ENCODE measurements around the gene RORB.

RORB gene

DNA sequence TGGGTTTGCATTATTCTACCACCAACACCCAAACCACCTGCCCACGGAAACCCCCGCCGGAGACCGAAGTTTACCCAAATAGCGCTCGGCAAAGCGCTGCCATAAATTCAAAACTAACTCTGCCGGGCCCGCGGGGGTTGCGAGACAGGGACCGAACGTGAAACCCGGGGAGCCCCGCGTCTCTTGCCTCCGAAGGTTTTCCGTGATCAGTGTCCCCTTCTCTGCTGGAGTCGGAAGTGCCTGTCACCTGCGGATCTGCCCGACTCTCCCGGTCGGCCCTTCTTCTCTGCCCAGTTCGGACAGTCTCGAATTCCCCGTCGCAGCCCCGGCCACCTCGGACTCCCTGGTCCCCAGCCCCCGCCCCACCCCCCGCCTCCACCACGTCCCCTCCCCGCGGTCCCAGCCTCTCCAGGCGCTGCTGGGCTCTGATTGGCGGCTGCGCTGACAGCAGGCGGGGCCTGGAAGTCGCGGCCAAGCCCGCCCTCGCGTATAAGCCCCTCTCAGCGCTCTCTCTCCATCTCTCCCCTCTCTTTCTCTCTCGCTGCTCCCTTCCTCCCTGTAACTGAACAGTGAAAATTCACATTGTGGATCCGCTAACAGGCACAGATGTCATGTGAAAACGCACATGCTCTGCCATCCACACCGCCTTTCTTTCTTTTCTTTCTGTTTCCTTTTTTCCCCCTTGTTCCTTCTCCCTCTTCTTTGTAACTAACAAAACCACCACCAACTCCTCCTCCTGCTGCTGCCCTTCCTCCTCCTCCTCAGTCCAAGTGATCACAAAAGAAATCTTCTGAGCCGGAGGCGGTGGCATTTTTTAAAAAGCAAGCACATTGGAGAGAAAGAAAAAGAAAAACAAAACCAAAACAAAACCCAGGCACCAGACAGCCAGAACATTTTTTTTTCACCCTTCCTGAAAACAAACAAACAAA, at the start of gene RORB:
RORB (plus strand) TSS at position 517 of the 929 bp plus-strand sequence. CDS start 642 bp downstream, outside the sequence.
- no peak for DNase-seq (ENCODE audit: low read depth in 1 of 2, low spot score in 1 of 2)

DNA sequence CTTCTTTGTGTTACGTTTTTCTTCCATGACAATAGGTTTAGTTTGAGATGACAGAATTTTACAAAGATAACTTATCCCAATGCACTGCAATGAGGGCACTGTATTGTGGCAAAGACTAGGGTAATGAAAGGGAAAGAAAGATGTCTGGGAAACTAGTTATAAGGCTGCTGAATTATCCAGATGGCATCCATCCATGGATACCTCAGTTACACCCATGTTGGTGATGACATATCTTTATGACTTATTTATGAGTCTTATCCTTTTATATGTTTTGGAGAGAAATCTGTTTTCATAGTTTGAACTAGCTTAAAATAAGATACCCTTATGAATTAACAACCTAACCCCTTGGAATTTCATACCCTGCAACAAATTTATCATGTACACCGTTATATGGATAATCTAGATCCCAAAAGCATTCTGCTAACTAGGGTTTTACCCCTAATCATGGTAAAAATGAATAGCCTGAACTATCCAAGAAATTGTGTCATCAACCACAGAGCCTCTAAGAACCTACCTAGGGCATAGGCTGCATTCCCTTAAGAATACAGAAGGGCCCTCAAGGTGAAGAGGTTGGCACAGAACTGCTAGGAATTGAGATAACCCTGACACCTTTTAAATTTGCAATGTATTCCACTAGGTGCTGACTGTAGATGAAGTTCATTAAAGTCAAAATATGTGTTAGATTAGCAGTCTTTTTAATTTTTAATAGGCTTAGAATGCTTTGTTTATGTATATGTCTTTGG, 49.5 kb upstream of the RORB start:
- no peak for DNase-seq (ENCODE audit: low read depth in 1 of 2, low spot score in 1 of 2)

DNA sequence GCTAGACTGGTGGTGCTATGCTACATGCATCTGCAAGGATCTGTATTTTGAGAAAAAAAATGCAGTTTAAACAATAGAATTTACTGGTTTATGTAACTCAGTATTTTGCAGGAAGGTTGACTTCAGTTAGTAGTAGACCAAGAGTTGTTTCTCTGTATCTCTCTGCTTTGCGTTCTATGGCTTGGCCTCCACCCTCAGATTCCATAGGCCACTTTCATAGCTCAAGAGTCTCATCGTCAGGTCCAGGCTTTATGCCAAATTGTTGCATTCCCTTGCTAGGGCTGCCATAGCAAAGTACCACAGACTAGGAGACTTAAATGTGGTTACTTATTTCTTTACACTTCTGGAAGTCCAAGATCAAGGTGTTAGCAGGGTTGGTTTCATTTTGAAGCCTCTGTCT, 48.1 kb upstream of the RORB start:
- DNase-seq (ENCODE audit: low read depth in 1 of 2, low spot score in 1 of 2), result no peak

DNA sequence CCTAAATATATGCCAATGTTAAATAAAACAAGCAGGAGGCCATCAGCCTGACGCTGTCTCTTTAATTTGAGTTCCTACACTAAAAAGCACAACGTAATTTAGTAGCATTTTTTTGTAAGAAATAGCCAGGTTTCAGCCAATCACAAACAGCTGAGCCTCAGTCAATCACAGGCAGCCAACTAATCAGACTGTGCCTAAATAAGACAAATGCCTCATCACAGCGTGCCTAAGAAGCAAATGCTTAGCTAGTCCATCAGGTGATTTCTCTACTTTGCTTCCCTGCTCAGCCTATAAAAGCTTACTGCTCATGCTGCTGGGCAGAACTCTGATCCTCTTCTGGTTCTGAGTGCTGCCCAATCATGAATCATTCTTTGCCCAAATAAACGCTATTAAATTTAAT, 38.3 kb upstream of the RORB start:
- no peak for DNase-seq (ENCODE audit: low read depth in 1 of 2, low spot score in 1 of 2)

DNA sequence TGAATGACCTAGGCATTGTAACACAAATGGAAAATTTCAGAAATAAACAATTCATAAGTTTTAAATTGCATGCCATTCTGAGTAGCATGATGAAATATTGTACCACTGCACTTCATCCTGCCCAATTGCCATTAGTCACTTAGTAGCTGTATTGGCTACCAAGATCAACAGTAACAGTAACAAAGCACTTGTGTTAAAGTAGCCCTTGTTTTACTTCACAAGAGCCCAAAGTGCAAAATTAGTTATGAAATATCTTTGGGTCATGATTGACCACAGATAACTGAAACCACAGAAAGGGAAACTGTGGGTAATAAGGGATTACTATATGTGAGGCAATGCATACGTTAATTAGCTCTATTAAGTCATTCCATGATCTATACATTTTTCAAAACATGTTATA, 33.3 kb upstream of the RORB start:
- no peak for DNase-seq (ENCODE audit: low read depth in 1 of 2, low spot score in 1 of 2)

DNA sequence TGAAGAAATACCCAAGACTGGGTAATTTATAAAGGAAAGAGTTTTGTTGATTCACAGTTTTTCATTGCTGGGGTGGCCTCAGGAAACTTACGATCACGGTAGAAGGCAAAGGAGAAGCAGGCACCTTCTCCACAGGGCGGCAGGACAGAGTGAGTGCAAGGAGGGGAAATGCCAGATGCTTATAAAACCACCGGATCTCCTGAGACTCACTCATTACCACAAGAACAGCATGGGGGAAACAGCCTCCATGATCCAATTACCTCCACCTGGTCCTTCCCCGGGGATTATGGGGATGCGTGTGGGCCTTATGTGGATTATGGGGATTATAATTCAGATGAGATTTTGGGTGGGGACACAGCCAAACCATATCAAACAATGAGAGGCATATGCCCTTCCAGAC, 18.5 kb upstream of the RORB start:
- no peak for DNase-seq (ENCODE audit: low read depth in 1 of 2, low spot score in 1 of 2)

DNA sequence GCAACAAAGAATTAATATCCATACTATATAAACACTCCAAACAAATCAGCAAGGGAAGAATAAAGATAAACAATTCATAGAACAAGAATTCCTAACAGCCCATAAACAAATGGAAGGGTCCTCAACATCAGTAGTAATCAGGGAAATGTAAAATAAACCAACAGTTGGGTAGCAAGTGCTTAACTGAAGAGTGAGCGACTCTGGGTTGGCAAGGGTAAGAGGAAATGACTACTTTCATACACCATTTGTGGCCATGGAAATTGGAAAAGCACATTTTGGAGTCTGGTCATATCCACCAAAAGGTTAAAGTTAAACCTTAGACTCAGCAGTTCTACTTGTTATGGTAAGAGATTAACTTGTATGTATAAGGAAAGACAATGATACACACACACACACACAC, 17.4 kb upstream of the RORB start:
- DNase-seq (ENCODE audit: low read depth in 1 of 2, low spot score in 1 of 2), result no peak

DNA sequence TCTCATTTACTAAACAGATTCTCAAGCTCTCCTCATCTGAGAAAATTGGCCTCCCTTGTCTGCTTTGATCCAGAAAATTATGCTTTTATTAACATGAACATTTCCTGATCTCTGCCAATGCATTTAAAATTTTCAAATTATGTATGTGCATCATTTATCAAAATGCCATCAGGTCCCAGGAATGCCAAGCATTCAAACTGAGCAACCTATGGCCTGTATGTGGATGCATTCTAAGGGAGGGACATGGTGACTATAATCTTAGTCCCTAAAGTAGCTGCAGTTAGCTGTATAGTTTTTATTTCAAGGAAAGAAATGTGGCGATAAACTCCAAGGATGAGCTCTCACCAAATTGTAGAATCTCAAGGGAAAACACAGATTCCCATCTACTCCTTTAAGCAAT, 9.7 kb upstream of the RORB start:
- no peak for DNase-seq (ENCODE audit: low read depth in 1 of 2, low spot score in 1 of 2)

DNA sequence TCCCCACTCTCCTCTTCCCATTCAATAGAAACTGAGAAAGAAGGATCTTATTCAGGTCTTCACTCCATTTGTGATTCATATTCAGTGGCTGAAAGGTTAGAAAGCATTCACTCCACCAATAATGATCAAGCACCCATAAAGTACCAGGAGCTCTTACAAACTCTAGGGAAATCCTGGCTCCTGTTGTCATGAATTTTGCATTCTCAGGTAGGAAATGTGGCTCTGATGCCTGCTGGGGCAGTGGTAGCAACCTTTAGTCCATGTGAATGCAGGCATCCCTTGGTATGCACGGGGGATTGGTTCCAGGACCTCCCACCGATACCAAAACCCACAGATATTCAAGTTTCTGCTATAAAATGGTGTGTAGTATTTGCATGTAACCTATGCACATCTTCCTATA, 3.6 kb upstream of the RORB start:
- no peak for DNase-seq (ENCODE audit: low read depth in 1 of 2, low spot score in 1 of 2)

DNA sequence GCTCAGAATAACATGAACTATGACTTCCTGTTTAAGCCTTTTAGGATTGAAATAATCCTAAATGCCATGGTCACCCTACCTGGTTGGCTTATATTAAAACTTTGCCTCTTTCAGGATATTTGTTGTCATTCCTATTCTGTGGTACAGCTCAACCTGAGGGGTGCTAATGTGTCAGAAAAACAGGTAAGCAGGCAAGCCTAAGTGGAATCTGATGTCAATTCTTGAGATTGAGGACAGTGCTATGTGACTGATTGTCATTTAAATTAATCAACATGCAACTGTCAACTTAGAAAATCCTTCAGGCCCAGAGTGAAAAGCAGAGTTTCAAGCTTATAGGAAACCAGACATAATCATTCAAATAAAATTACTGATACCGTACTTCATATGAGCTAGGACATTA, 2.6 kb upstream of the RORB start:
- DNase-seq (ENCODE audit: low read depth in 1 of 2, low spot score in 1 of 2), result no peak

DNA sequence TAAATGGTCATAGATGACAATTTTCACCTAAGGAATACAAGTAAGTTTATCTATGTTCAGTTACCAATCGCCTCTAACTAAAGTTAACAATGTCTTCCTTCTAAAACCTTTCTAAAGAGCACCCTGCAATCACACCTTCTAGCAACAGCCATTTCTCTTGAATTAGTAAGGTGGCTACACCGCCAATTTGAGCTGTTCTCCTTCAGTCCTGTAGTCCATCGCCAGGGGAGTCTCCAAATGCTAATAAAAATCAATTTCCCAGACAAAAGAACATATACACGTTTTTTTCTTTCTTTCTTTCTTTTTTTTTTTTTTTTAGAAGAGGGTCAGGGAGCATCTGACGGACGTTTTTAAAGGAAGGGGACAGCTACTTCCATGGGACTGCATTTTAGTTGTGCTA, 729 bp upstream of the RORB start:
- DNase-seq (ENCODE audit: low read depth in 1 of 2, low spot score in 1 of 2), result no peak

DNA sequence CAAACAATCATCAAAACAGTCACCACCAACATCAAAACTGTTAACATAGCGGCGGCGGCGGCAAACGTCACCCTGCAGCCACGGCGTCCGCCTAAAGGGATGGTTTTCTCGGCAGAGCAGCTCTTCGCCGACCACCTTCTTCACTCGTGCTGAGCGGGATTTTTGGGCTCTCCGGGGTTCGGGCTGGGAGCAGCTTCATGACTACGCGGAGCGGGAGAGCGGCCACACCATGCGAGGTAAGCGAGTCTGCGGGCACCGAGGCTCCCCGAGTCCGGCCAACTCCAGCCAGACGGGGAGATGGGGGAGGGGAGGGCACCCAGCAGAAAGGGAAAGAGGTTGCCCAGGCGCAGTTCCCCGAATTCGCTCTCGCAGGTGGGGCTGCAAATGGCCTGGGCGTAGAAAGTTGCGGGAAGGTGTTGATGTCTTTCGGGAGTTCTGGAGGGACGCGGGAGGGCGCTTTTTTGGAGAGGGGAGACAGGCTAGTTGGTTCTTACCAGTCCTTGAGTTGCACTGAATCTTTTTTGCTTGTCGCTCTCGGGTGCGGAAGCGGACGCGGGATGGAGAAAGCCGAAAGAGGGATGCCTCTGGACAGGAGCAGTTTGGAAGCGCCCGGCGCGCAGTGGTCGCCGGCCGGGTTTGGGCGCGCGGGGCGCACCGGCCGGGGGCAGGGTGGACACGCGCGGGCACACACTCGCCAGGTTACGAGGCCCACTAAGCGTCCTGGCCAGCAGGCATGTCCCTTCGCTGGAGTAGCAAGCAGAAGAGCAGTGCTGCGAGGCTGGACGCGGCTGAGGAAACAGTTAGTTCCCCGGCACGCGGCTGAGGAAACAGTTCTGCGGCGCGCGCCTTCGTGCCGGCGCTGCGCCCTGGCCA, 849 bp downstream of the RORB start:
- no peak for DNase-seq (ENCODE audit: low read depth in 1 of 2, low spot score in 1 of 2)

DNA sequence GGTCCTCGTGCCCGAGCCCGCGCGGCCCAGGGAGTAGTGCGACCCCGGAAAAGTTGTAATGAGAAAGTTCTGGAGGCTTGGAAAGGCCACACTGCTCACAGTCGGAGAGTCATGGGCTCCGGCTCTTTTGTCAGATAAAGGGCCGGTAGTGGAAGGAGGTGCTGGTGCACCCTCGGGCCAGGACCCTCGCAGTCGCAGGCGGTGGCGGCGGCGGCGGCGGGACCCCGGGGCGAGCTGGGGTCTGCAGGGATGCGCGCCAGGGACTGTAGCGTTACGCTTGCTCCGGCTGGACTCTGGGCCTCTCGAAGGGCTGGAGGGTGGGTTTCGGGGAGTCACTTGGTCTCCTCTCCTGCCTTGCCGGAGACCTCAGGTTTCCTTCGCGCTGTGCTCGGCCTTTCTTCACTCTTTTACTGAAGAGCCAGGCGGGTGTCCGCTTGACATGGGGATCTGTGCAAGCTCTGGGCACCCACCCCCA, 1.5 kb downstream of the RORB start:
- no peak for DNase-seq (ENCODE audit: low read depth in 1 of 2, low spot score in 1 of 2)

DNA sequence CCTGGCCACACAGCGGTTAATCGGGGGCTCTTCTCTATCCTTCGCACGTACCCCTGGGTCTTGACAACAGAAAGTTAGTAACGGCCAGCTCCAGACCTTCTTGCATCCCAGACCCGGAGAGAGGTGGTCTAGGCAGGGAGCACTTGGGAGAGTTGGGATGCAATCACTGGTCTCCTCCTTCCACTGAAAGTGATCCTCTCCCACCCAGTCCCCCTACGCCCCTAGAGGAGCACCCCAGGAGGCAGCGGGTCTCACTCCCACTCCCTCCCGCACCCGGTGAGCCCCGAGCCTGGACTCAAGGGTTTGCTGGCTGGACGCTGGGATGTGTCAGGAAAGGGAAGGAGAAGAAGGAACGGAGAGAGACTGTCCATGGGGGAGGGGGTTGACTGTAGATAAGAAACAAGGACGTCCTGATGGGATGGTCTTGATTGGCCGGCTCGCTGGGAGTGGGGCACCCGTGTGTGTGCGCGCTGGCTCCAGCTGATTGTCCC, 2.0 kb downstream of the RORB start:
- no peak for DNase-seq (ENCODE audit: low read depth in 1 of 2, low spot score in 1 of 2)

DNA sequence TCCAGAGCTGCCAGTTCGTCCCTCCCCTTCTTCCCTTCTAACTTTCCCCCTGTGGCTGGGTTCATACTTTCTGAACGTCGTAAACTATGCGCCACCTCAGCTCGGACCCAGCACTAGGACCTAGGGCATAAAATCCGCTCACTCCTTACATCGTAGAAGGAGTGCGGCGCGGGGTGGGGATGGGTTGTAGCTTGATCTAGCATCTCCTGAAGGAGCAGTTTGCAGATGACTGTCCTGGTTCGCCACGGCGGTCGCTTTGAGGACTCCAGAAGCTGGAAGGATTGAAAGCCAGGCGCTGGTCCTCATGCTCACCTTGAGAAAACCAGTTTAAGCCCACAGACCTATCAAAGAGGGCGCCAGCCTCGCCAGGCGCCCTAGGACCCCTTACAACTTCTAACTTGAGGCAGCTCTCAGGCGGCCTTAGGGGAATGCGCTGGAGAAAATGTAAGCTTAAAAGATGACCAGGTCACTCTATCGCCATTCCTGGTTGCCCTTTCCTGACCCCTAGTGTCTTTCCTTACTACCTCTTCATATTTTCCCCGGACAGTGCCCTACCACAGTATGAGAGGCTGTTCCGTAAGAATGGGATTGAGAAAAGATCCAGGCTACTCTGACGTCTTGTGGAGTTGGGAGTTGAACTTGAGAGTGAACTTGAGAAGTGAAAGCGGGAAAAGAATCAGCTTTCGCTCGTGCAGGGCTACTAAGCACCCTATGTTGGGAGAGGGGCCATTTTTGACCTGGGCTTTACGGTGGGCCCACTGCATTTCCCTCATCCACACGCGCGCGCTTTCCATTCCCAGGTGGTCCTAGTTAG, 2.8 kb downstream of the RORB start:
- DNase-seq (ENCODE audit: low read depth in 1 of 2, low spot score in 1 of 2), result no peak

DNA sequence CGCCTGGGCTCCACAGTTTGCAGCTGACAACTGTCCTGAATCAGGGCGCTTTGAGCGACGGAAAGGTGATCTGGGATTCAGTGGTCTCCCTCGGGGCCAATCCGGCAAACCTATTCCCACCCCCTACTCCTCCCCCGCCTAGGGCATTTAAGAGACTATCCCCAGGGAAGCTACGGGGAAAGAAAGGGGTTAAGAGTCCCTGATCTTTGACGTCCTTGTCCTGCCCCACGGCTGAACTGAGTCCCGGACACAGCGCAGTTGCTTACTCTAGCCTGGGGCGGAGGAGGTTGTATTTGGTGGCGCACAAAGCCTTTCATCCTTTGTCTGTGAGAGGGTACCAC, 3.4 kb downstream of the RORB start:
- no peak for DNase-seq (ENCODE audit: low read depth in 1 of 2, low spot score in 1 of 2)

DNA sequence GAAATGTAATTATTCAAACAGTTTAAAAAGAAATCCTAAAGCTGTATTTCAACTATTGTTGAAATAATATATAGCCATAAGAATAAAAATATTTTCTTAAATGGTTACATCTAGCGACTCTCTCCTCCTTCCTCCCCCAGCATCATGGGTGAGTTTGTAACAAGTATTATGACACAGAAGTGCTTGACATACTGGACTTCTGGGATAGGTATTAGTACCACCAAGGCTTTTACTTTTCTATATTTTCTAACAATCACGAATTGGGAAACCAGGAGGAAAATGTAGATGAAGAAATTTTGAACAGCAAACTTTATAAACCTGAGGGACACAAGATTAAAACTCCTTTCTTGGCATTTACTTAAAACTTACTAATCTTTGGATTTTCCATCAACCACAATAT, 4.4 kb downstream of the RORB start:
- no peak for DNase-seq (ENCODE audit: low read depth in 1 of 2, low spot score in 1 of 2)

DNA sequence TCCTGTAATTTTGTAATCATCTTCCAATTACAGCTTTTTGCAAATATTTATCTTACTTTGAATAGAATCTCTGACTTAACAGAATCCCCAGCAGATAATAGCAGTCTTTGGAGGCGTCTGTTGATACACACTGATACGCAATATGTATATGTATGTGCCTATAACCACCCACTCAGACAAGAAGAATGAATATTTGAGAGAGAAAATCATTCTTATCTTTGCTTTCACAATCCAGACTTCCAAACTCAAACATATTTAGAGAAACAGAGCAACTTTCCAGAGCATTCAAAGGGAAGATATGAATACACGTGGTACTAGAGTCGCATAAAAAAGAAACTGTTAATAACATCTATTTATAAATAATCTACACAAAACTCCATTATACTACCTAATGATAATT, 6.1 kb downstream of the RORB start:
- no peak for DNase-seq (ENCODE audit: low read depth in 1 of 2, low spot score in 1 of 2)

DNA sequence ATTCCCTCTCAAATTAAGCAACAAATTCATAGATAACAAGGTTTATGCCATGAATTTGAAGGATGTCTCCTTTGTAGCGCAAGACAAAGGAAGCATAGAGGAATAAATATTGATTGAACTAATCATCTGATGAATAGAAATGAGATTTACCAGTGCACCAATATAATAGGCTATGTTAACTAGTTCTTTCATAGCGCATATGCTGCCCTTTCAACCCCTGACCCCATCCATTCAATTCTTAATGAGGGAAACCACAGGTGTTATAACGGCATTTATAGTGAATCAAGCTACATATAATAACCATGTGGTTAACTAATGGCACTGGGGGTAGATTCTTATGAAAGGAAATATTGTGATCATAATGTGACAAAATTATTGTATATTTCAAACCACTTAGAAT, 6.5 kb downstream of the RORB start:
- no peak for DNase-seq (ENCODE audit: low read depth in 1 of 2, low spot score in 1 of 2)

DNA sequence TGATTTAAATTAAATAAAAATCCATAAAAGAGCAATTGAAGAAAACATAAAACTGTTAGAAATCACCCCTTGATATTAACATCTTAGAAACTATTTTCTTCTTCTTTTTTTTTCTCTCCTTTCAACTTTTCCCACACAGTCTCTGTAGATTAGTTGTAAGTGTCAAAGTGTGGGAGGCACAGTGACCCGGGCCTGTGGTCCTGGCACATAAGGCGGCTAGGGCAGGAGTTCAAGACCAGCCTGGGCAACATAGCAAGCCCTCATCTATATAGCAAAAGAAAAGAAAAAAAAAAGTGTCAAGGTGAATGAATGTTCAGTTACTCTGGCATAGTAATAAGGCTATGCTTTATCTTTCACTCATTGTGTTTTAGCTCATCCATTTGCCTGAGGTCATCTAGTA, 14.2 kb downstream of the RORB start:
- no peak for DNase-seq (ENCODE audit: low read depth in 1 of 2, low spot score in 1 of 2)

DNA sequence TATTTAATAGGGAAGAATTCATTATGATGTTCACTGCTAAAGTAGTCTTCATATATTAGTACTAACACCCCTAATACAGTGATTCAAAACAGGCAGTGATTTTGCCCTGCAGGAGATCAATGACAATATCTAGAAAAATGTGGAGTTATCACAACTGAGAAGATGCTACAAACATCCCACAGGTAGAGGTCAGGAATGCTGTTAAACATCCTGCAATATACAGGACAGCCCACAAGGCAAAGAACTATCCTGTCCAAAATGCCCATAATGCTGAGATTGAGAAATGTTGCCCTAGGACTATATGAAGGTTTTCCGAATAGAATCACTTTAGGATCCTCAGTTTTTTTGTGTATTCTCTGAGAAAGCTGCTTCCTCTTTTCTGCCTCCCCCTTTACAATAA, 15.3 kb downstream of the RORB start:
- no peak for DNase-seq (ENCODE audit: low read depth in 1 of 2, low spot score in 1 of 2)

Data from stimulated activated CD4-positive, alpha-beta T cell treated with anti-CD3 and anti-CD28 coated beads, Interleukin-15, amount 100 ng/mL, for 1 hour (primary cell).